HepG2 (cell line): ENCODE results near the gene SLC34A3. TPM values are rescaled to one million over a fixed set of nuclear protein-coding genes. Genes with fewer than 3 reads are reported as not detected.
A peak's percentile ranks its signal among the peaks of the same experiment; 100 is the strongest.

Experiments
- ARNTL ChIP-seq: sonication (generic); formaldehyde crosslinking; IDR thresholded peaks from 2 replicates; pipeline ENCODE4 v1.4.0; 2020; ENCODE audit warnings: mild to moderate bottlenecking, missing genetic modification reagents
- ATRX ChIP-seq: sonication (generic); formaldehyde crosslinking; IDR thresholded peaks from 2 replicates; pipeline ENCODE4 v1.4.0; 2020; ENCODE audit warnings: missing genetic modification reagents, borderline replicate concordance
- JUNB ChIP-seq: sonication (generic); formaldehyde crosslinking; IDR thresholded peaks from 2 replicates; pipeline ENCODE4 v1.8.0; 2022; ENCODE audit warnings: missing genetic modification reagents, mild to moderate bottlenecking, borderline replicate concordance
- NKX3-1 ChIP-seq: sonication (generic); formaldehyde crosslinking; IDR thresholded peaks from 2 replicates; pipeline ENCODE4 v1.5.0; 2020; ENCODE audit warnings: missing genetic modification reagents
- RBAK ChIP-seq: sonication (generic); formaldehyde crosslinking; IDR thresholded peaks from 2 replicates; pipeline ENCODE4 v1.5.1; 2020; ENCODE audit warnings: mild to moderate bottlenecking, missing genetic modification reagents
- REPIN1 ChIP-seq: sonication (generic); formaldehyde crosslinking; IDR thresholded peaks from 2 replicates; pipeline ENCODE4 v1.8.0; 2022; ENCODE audit warnings: missing genetic modification reagents, low read depth, mild to moderate bottlenecking, borderline replicate concordance
- SAP130 ChIP-seq: IDR thresholded peaks from 2 replicates; pipeline ENCODE4 v1.6.1; 2016; ENCODE audit warnings: low read depth
- SP4 ChIP-seq: sonication (generic); formaldehyde crosslinking; IDR thresholded peaks from 2 replicates; pipeline ENCODE4 v1.8.1; 2023; ENCODE audit warnings: mild to moderate bottlenecking, missing genetic modification reagents
- ZNF160 ChIP-seq: sonication (generic); formaldehyde crosslinking; IDR thresholded peaks from 2 replicates; pipeline ENCODE4 v1.8.0; 2022; ENCODE audit warnings: mild to moderate bottlenecking, inconsistent platforms, missing genetic modification reagents
- ZNF329 ChIP-seq: sonication (generic); formaldehyde crosslinking; IDR thresholded peaks from 2 replicates; pipeline ENCODE4 v1.9.0; 2021; ENCODE audit warnings: low read depth, mild to moderate bottlenecking, missing genetic modification reagents
- ZNF432 ChIP-seq: sonication (generic); formaldehyde crosslinking; IDR thresholded peaks from 2 replicates; pipeline ENCODE4 v1.5.0; 2020; ENCODE audit warnings: missing genetic modification reagents, mild to moderate bottlenecking, borderline replicate concordance
- polyA plus RNA-seq, 8 experiments: library from polyadenylated mRNA; depleted of rRNA in 3 of 8; stranded (reverse) in 7 of 8; unstranded in 1 of 8; fragments of >200 nt; fragmentation: Illumina TruSeq in 4 of 8; extraction: Trizol in 4 of 8; gene quantifications; 2 replicates each; pipeline versions ENCODE4 v1.2.1 to v1.2.3, GENCODE V29; 2011 to 2016; ENCODE audit warnings: low read depth in 4 of 8, missing spikeins in 1 of 8, mixed read lengths in 1 of 8; ENCODE audit not compliant: insufficient read depth in 1 of 8
- total RNA-seq, 5 experiments: library from RNA; depleted of rRNA; stranded (reverse); fragments of >200 nt; fragmentation: Illumina TruSeq; extraction: Trizol; gene quantifications; 2 replicates each; pipeline ENCODE4 v1.2.3, GENCODE V29; 2016; ENCODE audit warnings: low read depth in 1 of 5
- TF ChIP-seq, protein P1 (sequence below): sonication (generic); formaldehyde crosslinking; IDR thresholded peaks from 2 replicates; pipeline ENCODE4 v1.9.0; 2021; ENCODE audit warnings: missing genetic modification reagents, borderline replicate concordance
- TF ChIP-seq, protein P2 (sequence below): sonication (generic); formaldehyde crosslinking; IDR thresholded peaks from 2 replicates; pipeline ENCODE4 v1.4.0; 2020; ENCODE audit warnings: mild to moderate bottlenecking, missing genetic modification reagents
- TF ChIP-seq, protein P3 (sequence below): sonication (generic); formaldehyde crosslinking; IDR thresholded peaks from 2 replicates; pipeline ENCODE4 v1.9.0; 2022; ENCODE audit warnings: missing genetic modification reagents, mild to moderate bottlenecking, borderline replicate concordance
- TF ChIP-seq, protein P4 (sequence below): IDR thresholded peaks from 2 replicates; pipeline ENCODE4 v1.6.1; 2012; ENCODE audit warnings: inconsistent platforms
- TF ChIP-seq, protein P5 (sequence below): sonication (generic); formaldehyde crosslinking; IDR thresholded peaks from 2 replicates; pipeline ENCODE4 v1.5.0; 2020; ENCODE audit warnings: missing genetic modification reagents
- TF ChIP-seq, protein P6 (sequence below): sonication (generic); formaldehyde crosslinking; IDR thresholded peaks from 2 replicates; pipeline ENCODE4 v1.4.0; 2020; ENCODE audit warnings: mild to moderate bottlenecking, missing genetic modification reagents, borderline replicate concordance
- TF ChIP-seq, protein P7 (sequence below): sonication (generic); formaldehyde crosslinking; IDR thresholded peaks from 2 replicates; pipeline ENCODE4 v1.5.0; 2020; ENCODE audit warnings: mild to moderate bottlenecking, missing genetic modification reagents

SLC34A3 gene
- total and polyA plus RNA-seq, 2 of the 13 experiments (the other 11 are each of a cell fraction or from before 2014, with no cell fraction given), result 0.07 to 1.0 TPM

DNA sequence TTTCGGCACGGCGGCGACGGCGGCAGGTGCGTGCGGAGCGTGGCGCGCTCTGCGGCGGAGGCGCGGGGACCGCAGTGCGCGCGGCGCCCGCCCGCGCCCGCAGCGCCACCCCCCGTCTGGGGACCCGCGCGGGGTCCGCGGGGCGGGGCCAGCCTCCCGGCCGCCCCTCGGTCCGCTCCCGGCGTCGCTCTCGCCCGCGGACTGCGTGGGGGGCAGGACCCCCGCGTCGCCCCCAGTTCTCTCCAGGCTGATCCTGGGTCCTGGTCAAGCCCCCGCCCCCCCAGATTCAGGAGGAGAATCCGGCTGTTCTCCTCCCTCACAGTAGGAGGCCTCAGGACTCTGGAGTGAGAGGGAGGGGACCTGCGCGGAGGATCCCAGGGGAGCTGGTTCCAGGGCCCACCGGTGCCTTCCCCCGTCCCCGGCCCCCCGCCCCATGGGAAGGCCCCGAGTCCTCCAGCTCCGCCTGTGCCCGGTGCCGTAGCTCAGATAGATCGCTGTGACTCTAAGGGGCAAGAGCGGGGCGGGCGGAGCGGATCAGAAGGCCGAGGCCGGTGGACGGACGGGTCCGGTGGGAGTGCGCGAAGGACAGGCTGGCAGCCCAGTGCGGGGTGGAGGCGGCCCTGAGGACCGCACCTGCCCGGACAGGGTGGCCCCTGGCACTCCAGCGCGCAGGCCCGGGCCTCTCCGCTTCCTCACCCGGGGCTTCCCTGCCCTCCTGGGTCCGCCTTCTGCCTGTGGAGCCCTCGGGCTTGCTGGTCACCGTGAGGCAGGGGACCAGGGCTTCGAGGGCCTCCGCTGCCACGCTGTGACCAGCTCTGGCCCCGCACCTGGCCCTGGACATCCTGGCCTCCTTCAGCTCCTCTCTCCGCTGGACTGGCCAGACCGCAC lies 8.3 kb upstream of the SLC34A3 start, which contains the start of gene RNF208 (continued):
- TF ChIP-seq, protein P1, sequence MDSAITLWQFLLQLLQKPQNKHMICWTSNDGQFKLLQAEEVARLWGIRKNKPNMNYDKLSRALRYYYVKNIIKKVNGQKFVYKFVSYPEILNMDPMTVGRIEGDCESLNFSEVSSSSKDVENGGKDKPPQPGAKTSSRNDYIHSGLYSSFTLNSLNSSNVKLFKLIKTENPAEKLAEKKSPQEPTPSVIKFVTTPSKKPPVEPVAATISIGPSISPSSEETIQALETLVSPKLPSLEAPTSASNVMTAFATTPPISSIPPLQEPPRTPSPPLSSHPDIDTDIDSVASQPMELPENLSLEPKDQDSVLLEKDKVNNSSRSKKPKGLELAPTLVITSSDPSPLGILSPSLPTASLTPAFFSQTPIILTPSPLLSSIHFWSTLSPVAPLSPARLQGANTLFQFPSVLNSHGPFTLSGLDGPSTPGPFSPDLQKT (CRISPR knock-in tag), result no peak
- TF ChIP-seq, protein P2, sequence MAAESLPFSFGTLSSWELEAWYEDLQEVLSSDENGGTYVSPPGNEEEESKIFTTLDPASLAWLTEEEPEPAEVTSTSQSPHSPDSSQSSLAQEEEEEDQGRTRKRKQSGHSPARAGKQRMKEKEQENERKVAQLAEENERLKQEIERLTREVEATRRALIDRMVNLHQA (CRISPR knock-in tag), result no peak
- TF ChIP-seq REPIN1 (CRISPR knock-in tag) (0 out of 2 replicates have a peak, but pooled peaks have one; percentile 29), SAP130 (no peak), NKX3-1 (CRISPR knock-in tag) (no peak), RBAK (CRISPR knock-in tag) (no peak), ATRX (CRISPR knock-in tag) (no peak), ARNTL (CRISPR knock-in tag) (no peak), ZNF432 (CRISPR knock-in tag) (no peak), ZNF160 (CRISPR knock-in tag) (no peak), SP4 (no peak), ZNF329 (no peak), JUNB (CRISPR knock-in tag) (no peak)
- TF ChIP-seq, protein P3, sequence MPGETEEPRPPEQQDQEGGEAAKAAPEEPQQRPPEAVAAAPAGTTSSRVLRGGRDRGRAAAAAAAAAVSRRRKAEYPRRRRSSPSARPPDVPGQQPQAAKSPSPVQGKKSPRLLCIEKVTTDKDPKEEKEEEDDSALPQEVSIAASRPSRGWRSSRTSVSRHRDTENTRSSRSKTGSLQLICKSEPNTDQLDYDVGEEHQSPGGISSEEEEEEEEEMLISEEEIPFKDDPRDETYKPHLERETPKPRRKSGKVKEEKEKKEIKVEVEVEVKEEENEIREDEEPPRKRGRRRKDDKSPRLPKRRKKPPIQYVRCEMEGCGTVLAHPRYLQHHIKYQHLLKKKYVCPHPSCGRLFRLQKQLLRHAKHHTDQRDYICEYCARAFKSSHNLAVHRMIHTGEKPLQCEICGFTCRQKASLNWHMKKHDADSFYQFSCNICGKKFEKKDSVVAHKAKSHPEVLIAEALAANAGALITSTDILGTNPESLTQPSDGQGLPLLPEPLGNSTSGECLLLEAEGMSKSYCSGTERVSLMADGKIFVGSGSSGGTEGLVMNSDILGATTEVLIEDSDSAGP, result no peak
- TF ChIP-seq, protein P4, sequence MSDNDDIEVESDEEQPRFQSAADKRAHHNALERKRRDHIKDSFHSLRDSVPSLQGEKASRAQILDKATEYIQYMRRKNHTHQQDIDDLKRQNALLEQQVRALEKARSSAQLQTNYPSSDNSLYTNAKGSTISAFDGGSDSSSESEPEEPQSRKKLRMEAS, result no peak
- TF ChIP-seq, protein P5, sequence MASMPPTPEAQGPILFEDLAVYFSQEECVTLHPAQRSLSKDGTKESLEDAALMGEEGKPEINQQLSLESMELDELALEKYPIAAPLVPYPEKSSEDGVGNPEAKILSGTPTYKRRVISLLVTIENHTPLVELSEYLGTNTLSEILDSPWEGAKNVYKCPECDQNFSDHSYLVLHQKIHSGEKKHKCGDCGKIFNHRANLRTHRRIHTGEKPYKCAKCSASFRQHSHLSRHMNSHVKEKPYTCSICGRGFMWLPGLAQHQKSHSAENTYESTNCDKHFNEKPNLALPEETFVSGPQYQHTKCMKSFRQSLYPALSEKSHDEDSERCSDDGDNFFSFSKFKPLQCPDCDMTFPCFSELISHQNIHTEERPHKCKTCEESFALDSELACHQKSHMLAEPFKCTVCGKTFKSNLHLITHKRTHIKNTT (CRISPR knock-in tag), result no peak
- TF ChIP-seq, protein P6, sequence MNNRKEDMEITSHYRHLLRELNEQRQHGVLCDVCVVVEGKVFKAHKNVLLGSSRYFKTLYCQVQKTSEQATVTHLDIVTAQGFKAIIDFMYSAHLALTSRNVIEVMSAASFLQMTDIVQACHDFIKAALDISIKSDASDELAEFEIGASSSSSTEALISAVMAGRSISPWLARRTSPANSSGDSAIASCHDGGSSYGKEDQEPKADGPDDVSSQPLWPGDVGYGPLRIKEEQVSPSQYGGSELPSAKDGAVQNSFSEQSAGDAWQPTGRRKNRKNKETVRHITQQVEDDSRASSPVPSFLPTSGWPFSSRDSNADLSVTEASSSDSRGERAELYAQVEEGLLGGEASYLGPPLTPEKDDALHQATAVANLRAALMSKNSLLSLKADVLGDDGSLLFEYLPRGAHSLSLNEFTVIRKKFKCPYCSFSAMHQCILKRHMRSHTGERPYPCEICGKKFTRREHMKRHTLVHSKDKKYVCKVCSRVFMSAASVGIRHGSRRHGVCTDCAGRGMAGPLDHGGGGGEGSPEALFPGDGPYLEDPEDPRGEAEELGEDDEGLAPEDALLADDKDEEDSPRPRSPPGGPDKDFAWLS (CRISPR knock-in tag), result no peak
- TF ChIP-seq, protein P7, sequence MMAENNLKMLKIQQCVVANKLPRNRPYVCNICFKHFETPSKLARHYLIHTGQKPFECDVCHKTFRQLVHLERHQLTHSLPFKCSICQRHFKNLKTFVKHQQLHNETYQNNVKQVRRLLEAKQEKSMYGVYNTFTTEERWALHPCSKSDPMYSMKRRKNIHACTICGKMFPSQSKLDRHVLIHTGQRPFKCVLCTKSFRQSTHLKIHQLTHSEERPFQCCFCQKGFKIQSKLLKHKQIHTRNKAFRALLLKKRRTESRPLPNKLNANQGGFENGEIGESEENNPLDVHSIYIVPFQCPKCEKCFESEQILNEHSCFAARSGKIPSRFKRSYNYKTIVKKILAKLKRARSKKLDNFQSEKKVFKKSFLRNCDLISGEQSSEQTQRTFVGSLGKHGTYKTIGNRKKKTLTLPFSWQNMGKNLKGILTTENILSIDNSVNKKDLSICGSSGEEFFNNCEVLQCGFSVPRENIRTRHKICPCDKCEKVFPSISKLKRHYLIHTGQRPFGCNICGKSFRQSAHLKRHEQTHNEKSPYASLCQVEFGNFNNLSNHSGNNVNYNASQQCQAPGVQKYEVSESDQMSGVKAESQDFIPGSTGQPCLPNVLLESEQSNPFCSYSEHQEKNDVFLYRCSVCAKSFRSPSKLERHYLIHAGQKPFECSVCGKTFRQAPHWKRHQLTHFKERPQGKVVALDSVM (CRISPR knock-in tag), result no peak
